T1000 (cell line): Measurements from ENCODE around the gene TRPM5.
"Not testable (repeated sequence)": the region's sequence is repeated elsewhere in the genome, so short reads cannot be mapped to it uniquely, and the experiment has no call there.

Source experiments
- DNase-seq: peaks from one replicate; lab custom pipeline; 2025; ENCODE audit warnings: mixed read lengths; lab: John Stamatoyannopoulos, UW

Gene TRPM5, protein sequence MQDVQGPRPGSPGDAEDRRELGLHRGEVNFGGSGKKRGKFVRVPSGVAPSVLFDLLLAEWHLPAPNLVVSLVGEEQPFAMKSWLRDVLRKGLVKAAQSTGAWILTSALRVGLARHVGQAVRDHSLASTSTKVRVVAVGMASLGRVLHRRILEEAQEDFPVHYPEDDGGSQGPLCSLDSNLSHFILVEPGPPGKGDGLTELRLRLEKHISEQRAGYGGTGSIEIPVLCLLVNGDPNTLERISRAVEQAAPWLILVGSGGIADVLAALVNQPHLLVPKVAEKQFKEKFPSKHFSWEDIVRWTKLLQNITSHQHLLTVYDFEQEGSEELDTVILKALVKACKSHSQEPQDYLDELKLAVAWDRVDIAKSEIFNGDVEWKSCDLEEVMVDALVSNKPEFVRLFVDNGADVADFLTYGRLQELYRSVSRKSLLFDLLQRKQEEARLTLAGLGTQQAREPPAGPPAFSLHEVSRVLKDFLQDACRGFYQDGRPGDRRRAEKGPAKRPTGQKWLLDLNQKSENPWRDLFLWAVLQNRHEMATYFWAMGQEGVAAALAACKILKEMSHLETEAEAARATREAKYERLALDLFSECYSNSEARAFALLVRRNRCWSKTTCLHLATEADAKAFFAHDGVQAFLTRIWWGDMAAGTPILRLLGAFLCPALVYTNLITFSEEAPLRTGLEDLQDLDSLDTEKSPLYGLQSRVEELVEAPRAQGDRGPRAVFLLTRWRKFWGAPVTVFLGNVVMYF (N-terminal part only)

DNA sequence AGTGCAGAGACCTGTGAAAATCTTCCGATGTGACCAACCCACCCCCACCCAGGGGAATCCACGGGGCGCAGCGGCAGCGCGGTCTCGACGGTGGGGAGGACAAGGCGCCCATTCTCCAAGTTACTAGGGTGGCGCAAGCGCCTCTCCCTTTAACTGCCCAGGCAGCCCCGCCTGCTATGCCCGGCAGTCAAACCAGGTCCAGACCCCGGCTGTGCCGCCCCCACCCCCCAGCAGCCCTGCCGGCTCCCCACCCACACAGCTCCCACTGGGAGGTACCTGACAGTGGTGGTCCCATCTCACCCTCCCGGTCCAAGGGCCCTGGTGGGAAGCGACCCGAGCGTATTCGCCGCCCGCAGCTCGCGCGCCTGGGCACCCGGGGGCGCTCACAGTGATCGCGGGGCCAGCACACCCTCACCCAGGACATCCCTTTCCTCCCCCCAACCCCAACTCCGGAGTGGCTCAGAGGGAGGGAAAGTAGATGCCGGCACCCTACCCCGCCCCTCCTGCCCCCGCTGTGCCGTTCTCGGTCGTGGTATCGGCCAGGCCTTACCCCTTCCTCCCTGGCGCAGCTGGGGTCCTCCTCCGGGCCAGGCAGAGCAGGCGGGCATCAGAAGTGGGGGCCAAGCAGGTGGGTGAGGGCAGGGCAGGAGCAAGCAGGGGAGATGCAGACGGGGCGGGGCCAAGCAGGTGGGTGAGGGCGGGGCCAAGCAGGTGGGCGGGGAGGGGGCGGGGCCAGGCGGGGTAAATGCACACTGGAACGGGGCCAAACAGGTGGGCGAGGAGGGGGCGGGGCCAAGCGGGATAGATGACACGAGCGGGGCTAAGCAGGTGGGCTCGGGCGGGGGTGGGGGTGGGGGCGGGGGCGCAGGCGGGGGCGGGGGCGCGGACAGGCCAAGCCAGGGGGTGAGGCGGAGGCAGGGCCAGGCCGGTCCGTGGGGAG lies at the start of gene TRPM5:
Gene TRPM5, minus strand, starts transcription at position 634 of the 940 bp plus-strand sequence. CDS start 21,478 bp downstream, outside the sequence.
- DNase-seq: no peak

- DNase-seq: no peak
Measured at GRCh38 chr11:2489083-2489482, 44.8 kb upstream of the TRPM5 start.

GRCh38 chr11:2488004-2488403 lies 43.7 kb upstream of the TRPM5 start:
- DNase-seq: no peak

GRCh38 chr11:2484576-2485125 lies 40.3 kb upstream of the TRPM5 start:
- no peak for DNase-seq

DNA sequence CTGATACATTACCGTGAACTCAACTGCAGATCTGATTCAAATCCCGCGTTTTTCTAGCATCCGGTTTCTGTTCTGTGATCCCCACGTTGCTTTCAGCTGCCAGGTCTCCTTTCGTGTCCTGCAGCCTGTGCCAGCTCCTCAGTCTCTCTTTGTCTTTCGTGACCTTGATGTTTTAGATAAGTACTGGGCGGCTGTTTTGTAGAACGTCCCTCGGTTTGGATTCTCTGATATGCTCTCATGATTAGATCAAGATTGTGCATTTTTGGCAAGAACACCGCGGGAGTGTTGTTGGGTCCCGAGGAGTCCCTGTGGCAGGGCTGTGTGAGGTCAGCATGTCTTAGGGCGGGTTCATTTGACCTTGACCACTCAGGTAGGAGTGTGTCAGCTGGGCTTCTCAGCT lies 39.1 kb upstream of the TRPM5 start:
- no peak for DNase-seq

DNA sequence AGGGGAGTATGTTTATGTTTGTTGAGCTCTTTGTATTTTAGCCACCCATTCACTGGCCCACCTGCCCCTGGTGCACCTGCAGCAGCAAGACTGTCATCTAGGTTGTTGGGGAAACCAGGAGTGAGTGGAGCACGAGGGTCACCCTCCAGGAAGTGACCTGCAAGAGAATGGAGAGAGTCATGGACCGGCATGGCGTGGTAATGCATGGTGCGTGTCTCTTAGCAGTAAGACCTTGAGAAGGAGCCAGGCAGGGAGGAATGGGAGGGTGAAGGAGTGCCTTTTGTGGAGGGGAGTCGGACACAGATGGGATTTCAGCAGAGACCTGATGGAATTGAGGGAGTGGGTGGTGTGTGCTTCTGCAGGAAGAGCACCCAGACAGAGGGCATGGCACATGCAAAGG lies 38.4 kb upstream of the TRPM5 start:
- DNase-seq: no peak

DNA sequence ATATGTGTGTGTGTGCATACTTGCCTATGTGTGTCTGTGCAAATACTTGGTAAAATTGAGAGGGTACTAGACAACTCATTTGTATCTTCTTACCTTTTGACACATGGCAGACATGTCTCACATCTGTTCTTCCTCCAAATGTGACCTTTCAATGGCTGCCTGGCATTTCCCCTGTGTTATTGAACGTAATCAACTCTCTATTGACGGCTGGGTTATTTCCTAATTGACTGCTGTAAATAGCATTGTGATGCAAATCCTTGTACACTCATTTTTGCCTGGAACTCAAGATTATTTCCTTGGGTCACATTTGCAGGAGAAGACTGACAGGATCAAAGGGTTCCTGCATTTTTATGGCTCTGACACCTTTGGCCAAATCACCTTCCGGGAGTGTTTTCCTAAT lies 37.9 kb upstream of the TRPM5 start:
- DNase-seq: no peak

DNA sequence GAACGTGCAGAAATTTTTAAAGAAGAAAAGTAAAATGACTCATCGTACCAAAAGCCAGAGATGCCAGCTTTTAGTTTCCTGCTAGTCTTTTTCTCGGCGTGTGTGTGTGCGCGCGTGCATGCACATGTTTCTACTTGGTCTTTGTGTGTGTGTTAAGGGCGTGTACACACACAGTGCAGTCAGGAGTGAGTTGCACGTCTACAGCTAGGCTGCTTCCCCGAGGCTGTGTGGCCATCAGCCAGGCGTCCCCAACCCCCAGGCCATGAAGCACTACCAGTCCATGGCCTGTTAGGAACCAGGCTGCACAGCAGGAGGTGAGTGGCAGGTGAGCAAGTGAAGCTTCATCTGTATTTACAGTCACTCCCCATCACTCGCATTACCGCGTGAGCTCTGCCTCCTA lies 36.9 kb upstream of the TRPM5 start:
- no peak for DNase-seq

GRCh38 chr11:2480874-2481220 lies 36.5 kb upstream of the TRPM5 start:
- no peak for DNase-seq

- not testable (repeated sequence) for DNase-seq
Measured at GRCh38 chr11:2480067-2480873, 36.0 kb upstream of the TRPM5 start.

- no peak for DNase-seq
Measured at GRCh38 chr11:2477936-2478335, 33.6 kb upstream of the TRPM5 start.

- no peak for DNase-seq
Measured at GRCh38 chr11:2477254-2477653, 32.9 kb upstream of the TRPM5 start.

DNA sequence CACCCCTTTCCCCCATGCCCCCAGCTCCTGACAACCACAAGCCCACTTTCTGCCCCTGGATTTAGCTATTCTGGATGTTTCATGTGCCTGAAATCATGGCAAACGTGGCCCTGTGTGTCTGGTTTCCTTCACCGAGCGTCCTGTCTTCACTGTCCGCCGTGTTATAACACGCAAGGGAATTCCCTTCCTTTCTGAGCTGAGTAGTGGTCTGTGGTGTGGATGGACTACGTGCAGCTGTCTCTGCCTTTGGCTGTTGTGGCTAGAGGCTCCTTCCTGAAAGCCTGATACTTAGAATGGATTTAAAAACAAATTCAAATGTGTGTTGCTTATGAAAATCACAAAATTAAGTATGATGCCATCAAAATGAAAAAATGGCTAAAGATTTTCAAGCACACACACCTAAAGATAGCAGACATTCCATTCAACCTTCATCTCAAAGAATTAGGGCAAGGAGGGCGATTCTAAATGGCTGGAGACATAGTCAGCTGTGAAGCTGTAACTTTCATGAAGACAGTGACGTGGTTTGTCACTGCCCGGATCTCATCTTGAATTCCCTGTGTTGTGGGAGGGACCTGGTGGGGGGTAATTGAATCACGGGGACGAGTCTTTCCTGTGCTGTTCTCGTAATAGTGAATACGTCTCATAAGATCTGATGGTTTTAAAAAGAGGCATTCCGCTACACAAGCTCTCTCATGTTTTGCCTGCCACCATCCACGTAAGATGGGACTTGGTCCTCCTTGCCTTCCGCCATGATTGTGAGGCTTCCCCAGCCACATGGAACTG lies 31.0 kb upstream of the TRPM5 start:
- no peak for DNase-seq

- no peak for DNase-seq
Measured at GRCh38 chr11:2474059-2474901, 30.0 kb upstream of the TRPM5 start.

DNA sequence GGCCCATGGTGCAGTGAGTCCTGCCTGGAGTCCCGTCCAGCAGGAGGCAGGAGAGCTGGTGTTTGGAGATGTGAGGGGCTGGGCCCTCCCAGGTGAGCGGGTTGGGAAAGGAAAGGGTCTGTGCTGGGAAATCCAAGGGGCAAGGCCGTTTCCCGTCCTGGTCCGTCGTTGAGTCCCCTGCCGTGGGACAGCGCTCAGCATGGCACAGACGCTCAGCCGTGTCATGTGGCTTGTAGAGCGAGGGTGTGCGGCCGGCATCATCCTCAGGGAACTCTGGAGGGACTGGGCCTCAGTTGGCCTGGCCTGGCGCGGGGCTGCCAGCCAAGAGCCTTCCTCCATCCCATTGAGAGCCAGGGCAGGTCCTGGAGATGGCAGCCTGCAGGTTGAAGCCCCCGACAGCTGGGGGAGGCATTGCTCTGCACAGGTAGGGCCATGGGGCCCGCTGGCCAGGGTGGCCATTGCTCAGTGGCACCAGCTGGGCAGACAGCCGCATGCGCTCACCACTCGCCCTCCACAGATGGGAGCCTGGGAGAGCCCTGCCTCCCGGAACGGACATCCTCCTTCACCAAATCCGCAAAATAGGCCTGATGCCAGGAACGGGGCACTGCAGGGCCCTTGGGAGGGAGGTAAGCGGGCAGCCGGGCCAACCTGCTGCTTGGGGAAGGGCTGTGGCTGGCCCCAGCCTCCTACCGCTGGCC lies 29.2 kb upstream of the TRPM5 start:
- DNase-seq: no peak

- DNase-seq: no peak
Measured at GRCh38 chr11:2472428-2473186, 28.3 kb upstream of the TRPM5 start.

- no peak for DNase-seq
Measured at GRCh38 chr11:2471804-2472096, 27.4 kb upstream of the TRPM5 start.
